Right atrium auricular region (tissue), 2 donors: Measurements from ENCODE around the gene PNRC1. TPM values are rescaled to one million over a fixed set of nuclear protein-coding genes. Genes with fewer than 3 reads are reported as not detected.
A peak's percentile ranks its signal among the peaks of the same experiment; 100 is the strongest.
"Not testable (repeated sequence)": the region's sequence is repeated elsewhere in the genome, so short reads cannot be mapped to it uniquely, and the experiment has no call there.

Source experiments
- DNase-seq: peaks from one replicate; pipeline ENCODE4 v3.0.0-alpha.2; 2019; ENCODE audit warnings: low spot score
- H3K27ac ChIP-seq, 2 donors: fragments of 200-600 bp; sonication (generic); 1 replicate in 1 of 2; 2 replicates in 1 of 2; pipeline ENCODE4 v1.5.1; 2016 to 2019
- H3K27me3 ChIP-seq, 2 donors: fragments of 200-600 bp; sonication (generic); one replicate each; pipeline versions ENCODE4 v1.5.1 to v1.6.0; 2017 to 2019
- H3K36me3 ChIP-seq: fragments of 200-600 bp; sonication (generic); one replicate; pipeline ENCODE4 v1.5.1; 2016
- H3K4me1 ChIP-seq, 2 donors: fragments of 200-600 bp; sonication (generic); one replicate each; pipeline versions ENCODE4 v1.5.1 to v1.6.0; 2017 to 2019
- H3K4me3 ChIP-seq, 2 donors: fragments of 200-600 bp; sonication (generic); 1 replicate in 1 of 2; 2 replicates in 1 of 2; pipeline ENCODE4 v1.5.1; 2017 to 2019; ENCODE audit warnings: mild to moderate bottlenecking in 1 of 2, moderate library complexity in 1 of 2
- H3K9me3 ChIP-seq, 2 donors: fragments of 200-600 bp; sonication (generic); one replicate each; pipeline ENCODE4 v1.5.1; 2019
- total RNA-seq, 2 donors: library from RNA; depleted of rRNA; stranded (reverse); fragments of >200 nt; gene quantifications; one replicate each; pipeline ENCODE4 v1.1.0, GENCODE V29; 2016
- TF ChIP-seq, protein P1 (sequence below), 2 donors: fragments of 200-600 bp; sonication (generic); IDR thresholded peaks; one replicate each; pipeline ENCODE4 v1.5.1; 2019; ENCODE audit warnings: antibody characterized with exemption in 2 of 2

Gene PNRC1
- total RNA-seq, 2 donors from 2014 or later, result 180 to 201 TPM

DNA sequence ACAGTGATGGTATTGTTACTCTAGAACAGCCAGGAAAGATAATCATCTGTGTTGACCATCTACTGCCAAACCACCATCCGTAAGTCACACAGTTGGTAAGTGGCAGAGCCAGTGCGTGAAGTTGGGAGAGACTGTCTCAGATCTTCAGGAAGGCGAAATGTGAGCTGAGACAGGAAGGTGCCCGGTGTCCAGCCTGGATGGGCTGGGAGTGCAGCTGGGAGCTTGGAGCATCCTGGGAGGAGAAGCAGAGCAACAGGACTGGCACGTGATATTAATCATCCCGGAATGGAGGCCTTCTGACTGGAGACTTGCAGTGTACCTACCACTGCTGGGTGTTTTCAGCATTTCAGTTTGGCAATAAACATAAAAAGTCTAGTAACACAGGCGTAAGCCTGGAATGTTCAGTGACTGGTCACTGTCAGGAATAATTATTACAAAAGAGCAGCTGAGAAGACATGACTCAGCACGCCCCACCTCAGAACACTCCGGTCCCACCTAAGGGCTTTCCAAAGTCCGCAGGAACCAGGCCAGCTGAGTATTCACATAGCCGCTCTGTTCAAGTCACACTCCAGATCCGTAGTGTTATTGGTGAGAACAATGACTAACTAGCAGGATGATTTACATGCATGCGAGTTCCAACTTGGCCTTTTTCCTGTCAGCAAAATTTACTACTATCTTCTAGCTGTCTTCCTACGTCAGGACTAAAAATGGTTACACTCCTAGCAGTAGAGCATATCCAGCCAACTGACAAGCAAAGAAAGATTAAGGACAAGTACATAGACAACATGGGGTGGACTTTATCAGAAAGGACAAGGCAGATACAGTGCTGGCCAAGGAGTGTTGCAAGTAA is 45.1 kb upstream of the PNRC1 start:
- TF ChIP-seq, protein P1, sequence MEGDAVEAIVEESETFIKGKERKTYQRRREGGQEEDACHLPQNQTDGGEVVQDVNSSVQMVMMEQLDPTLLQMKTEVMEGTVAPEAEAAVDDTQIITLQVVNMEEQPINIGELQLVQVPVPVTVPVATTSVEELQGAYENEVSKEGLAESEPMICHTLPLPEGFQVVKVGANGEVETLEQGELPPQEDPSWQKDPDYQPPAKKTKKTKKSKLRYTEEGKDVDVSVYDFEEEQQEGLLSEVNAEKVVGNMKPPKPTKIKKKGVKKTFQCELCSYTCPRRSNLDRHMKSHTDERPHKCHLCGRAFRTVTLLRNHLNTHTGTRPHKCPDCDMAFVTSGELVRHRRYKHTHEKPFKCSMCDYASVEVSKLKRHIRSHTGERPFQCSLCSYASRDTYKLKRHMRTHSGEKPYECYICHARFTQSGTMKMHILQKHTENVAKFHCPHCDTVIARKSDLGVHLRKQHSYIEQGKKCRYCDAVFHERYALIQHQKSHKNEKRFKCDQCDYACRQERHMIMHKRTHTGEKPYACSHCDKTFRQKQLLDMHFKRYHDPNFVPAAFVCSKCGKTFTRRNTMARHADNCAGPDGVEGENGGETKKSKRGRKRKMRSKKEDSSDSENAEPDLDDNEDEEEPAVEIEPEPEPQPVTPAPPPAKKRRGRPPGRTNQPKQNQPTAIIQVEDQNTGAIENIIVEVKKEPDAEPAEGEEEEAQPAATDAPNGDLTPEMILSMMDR (IDR thresholded peaks at IDR 0.05), result no peak
- peaks cover 0 to 13% of the 10 kb centered on the region in 2 donors for H3K9me3 ChIP-seq
- DNase-seq, result peak; percentile 97
- H3K4me1 ChIP-seq, result peaks cover 0 to 36% of the 10 kb centered on the region in 2 donors
- no peaks in the 10 kb centered on the region for H3K27me3 ChIP-seq
- H3K4me3 ChIP-seq, result peak overlapping the region in 1 of 2 donors; percentile 10
- H3K36me3 ChIP-seq, result no peaks in the 10 kb centered on the region
- H3K27ac ChIP-seq, result peak overlapping the region; percentile 85 to 94

DNA sequence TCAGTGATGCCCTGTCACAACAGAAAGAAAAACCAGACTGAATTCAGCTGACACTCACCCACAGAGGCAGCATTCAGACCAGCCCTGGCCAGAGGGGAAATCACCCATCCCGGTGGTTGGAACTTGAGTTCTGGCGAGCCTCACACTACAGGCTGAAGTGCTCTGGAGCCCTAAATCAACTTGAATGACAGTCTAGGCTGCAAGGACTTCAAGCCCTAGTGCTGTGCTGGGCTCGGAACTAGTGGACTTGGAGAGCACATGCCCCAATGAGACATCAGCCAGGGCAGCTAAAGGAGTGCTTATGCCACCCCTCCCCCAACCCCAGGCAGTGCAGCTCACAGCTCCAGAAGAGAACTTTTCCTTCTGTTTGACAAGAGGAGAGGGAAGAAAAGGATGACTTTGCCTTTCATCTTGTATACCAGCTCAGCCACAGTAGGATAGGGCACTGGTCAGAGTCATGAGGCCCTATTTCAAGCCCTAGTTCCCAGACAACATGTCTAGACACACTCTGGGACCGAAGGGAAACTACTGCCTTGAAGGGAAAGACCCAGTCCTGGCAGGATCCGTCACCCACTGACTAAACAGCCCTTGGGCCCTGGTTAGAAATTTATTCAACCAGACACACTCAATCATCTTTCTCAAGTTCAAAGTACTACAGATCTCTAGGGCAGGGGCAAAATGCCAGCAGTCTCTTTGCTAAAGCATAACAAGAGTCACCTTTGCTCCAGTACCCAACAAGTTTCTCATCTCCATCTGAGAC is 43.2 kb upstream of the PNRC1 start:
- Histone ChIP-seq H3K9me3 (peaks cover 0 to 13% of the 10 kb centered on the region in 2 donors), H3K27ac (peak overlapping the region; percentile 85 to 94), H3K27me3 (no peaks in the 10 kb centered on the region), H3K4me3 (no peak overlapping the region), H3K36me3 (no peaks in the 10 kb centered on the region), H3K4me1 (peaks cover 0 to 33% of the 10 kb centered on the region in 2 donors)
- DNase-seq, result no peak
- TF ChIP-seq, protein P1 (IDR thresholded peaks at IDR 0.05), result no peak

- not testable (repeated sequence) for H3K27ac ChIP-seq, DNase-seq, H3K27me3 ChIP-seq, H3K4me3 ChIP-seq, H3K36me3 ChIP-seq
- Histone ChIP-seq H3K4me1 (peaks cover 0 to 29% of the 10 kb centered on the region in 2 donors), H3K9me3 (peaks cover 0 to 13% of the 10 kb centered on the region in 2 donors)
Observed at GRCh38 chr6:89037901-89038293, 42.7 kb upstream of the PNRC1 start.

- Histone ChIP-seq H3K36me3 (no peaks in the 10 kb centered on the region), H3K4me3 (no peak overlapping the region), H3K27me3 (no peaks in the 10 kb centered on the region), H3K4me1 (peaks cover 0 to 11% of the 10 kb centered on the region in 2 donors), H3K27ac (no peak overlapping the region), H3K9me3 (peaks cover 0 to 10% of the 10 kb centered on the region in 2 donors)
- no peak for DNase-seq
- TF ChIP-seq, protein P1 (IDR thresholded peaks at IDR 0.05), result no peak
Observed at GRCh38 chr6:89042664-89043063, 37.9 kb upstream of the PNRC1 start.

DNA sequence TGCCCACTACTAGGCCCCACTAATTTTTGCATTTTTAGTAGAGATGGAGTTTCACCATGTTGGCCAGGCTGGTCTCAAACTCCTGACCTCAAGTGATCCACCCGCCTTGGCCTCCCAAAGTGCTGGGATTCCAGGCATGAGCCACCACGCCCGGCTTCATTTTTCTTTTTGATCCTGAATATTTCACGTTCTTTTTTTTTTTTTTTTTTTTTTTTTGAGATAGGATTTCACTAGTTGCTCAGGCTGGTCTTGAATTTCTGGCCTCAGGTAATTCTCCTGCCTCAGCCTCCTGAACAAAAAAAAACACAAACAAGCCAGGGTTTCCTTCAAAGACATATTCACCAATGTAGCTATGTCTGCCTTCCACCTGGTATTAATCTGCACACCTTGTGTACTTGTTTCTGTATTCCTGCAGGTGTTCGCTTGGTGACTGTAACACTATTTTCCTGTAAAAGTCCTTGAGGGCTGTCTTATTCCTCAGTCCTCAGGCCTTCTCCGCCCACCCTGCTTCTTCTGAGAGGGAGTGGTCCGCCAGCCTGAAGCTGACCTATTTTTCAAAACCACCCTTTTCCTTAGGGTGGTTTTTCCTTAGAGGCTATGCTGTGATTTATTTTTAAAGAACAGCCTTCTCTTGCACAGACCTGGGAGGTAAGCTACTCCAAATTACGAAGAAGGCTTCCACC is 36.1 kb upstream of the PNRC1 start:
- H3K9me3 ChIP-seq, result no peaks in the 10 kb centered on the region
- H3K4me1 ChIP-seq, result peaks cover 0 to 11% of the 10 kb centered on the region in 2 donors
- H3K27me3 ChIP-seq, result no peaks in the 10 kb centered on the region
- H3K27ac ChIP-seq, result peak overlapping the region; percentile 0 to 11
- H3K4me3 ChIP-seq, result no peak overlapping the region
- TF ChIP-seq, protein P1 (IDR thresholded peaks at IDR 0.05), result no peak
- peak; percentile 44 for DNase-seq
- H3K36me3 ChIP-seq, result no peaks in the 10 kb centered on the region
